ENCODE results near the gene CGREF1. TPM values are rescaled to one million over a fixed set of nuclear protein-coding genes. Genes with fewer than 3 reads are reported as not detected.
A peak's percentile ranks its signal among the peaks of the same experiment; 100 is the strongest.

The CGREF1 gene
- total and polyA plus RNA-seq, 4 donors: 0.98 to 16.1 (median 11.7) TPM

- peaks cover 0 to 18% (median 14%) of the 10 kb centered on the region in 4 donors for H3K36me3 ChIP-seq (ENCODE audit: control insufficient read depth in 4 of 4, insufficient read depth in 3 of 4, low read depth in 1 of 4, low read length in 3 of 4)
- TF ChIP-seq RXRA (IDR thresholded peaks at IDR 0.05) (peak in 1 of 2 donors; percentile 19), ZBTB33 (IDR thresholded peaks at IDR 0.05) (no peak), NR2F2 (IDR thresholded peaks at IDR 0.05) (peak; percentile 49), RAD21 (IDR thresholded peaks at IDR 0.05) (peak in 1 of 2 donors; percentile 2)
- peaks cover 0 to 20% (median 9%) of the 10 kb centered on the region in 4 donors for H3K4me1 ChIP-seq (ENCODE audit: control insufficient read depth in 4 of 4, insufficient read depth in 4 of 4, low read length in 3 of 4)
- H3K27me3 ChIP-seq (ENCODE audit: control insufficient read depth in 4 of 4, insufficient read depth in 4 of 4, low read length in 3 of 4): no peaks in the 10 kb centered on the region
- no peak for DNase-seq (ENCODE audit: low spot score)
- H3K9me3 ChIP-seq (ENCODE audit: control insufficient read depth in 4 of 4, low read length in 3 of 4): no peaks in the 10 kb centered on the region
- peak overlapping the region in 1 of 2 donors; percentile 7 for H3K27ac ChIP-seq (ENCODE audit: low read depth in 1 of 2, low read length in 2 of 2)
- no peak overlapping the region for H3K9ac ChIP-seq (ENCODE audit: low read depth in 1 of 2, low read length in 2 of 2)
- WGBS: 73% methylated on average over 15 of the region's 15 CpGs
- H3K4me3 ChIP-seq (ENCODE audit: low read depth in 1 of 3, low read length in 3 of 3): no peak overlapping the region
Measured at GRCh38 chr2:27059141-27059820, 59.6 kb downstream of the CGREF1 start.

DNA sequence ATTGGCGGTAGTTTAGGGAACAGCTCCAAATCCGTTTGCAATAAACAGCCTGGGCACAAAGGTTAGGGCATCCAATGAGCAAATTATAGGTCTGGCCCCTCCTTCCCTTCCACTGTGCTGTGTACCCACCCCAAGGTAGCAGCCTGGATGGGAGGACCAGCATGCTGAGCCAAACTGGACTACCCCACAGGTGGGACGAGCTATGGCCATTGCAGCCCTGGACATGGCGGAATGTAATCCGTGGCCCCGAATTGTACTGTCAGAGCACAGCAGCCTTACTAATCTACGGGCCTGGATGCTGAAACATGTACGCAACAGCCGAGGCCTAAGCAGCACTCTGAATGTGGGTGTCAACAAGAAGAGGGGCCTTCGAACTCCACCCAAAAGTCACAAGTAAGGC, 60.7 kb downstream of the CGREF1 start:
- Histone ChIP-seq H3K9me3 (ENCODE audit: control insufficient read depth in 4 of 4, low read length in 3 of 4) (no peaks in the 10 kb centered on the region), H3K4me3 (ENCODE audit: low read depth in 1 of 3, low read length in 3 of 3) (no peak overlapping the region), H3K27me3 (ENCODE audit: control insufficient read depth in 4 of 4, insufficient read depth in 4 of 4, low read length in 3 of 4) (no peaks in the 10 kb centered on the region), H3K9ac (ENCODE audit: low read depth in 1 of 2, low read length in 2 of 2) (no peak overlapping the region), H3K27ac (ENCODE audit: low read depth in 1 of 2, low read length in 2 of 2) (no peak overlapping the region), H3K36me3 (ENCODE audit: control insufficient read depth in 4 of 4, insufficient read depth in 3 of 4, low read depth in 1 of 4, low read length in 3 of 4) (peaks cover 0 to 18% (median 16%) of the 10 kb centered on the region in 4 donors), H3K4me1 (ENCODE audit: control insufficient read depth in 4 of 4, insufficient read depth in 4 of 4, low read length in 3 of 4) (peaks cover 0 to 20% (median 9%) of the 10 kb centered on the region in 4 donors)
- WGBS: 94% methylated on average over 10 of the region's 10 CpGs
- TF ChIP-seq ZBTB33 (IDR thresholded peaks at IDR 0.05) (no peak), HNF4A (conservative IDR thresholded peaks at IDR 0.05) (no peak)
- no peak for DNase-seq (ENCODE audit: low spot score)

DNA sequence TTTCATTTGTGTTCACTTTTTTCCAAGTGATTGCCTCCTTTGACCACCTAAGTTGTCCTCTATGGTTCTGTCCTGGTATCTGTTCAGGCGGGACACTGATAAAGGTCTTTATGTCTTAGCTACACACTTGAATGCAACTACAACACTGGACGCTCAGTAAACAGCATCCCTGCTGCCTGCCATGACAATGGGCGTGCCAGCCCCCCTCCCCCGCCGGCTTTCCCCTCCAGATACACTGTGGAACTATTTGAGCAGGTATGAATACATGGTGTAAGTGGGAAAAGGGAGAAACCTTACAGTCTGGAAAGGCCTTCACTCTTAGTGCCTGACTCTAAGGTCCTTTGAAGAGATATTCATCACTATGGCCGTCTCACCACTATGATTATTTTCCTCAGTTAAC, 61.7 kb downstream of the CGREF1 start:
- no peak overlapping the region for H3K27ac ChIP-seq (ENCODE audit: low read depth in 1 of 2, low read length in 2 of 2)
- H3K9ac ChIP-seq (ENCODE audit: low read depth in 1 of 2, low read length in 2 of 2): no peak overlapping the region
- no peaks in the 10 kb centered on the region for H3K9me3 ChIP-seq (ENCODE audit: control insufficient read depth in 4 of 4, low read length in 3 of 4)
- 93% methylated on average over 6 of the region's 6 CpGs for WGBS
- peaks cover 0 to 18% (median 16%) of the 10 kb centered on the region in 4 donors for H3K36me3 ChIP-seq (ENCODE audit: control insufficient read depth in 4 of 4, insufficient read depth in 3 of 4, low read depth in 1 of 4, low read length in 3 of 4)
- no peaks in the 10 kb centered on the region for H3K27me3 ChIP-seq (ENCODE audit: control insufficient read depth in 4 of 4, insufficient read depth in 4 of 4, low read length in 3 of 4)
- no peak overlapping the region for H3K4me3 ChIP-seq (ENCODE audit: low read depth in 1 of 3, low read length in 3 of 3)
- DNase-seq (ENCODE audit: low spot score): no peak
- H3K4me1 ChIP-seq (ENCODE audit: control insufficient read depth in 4 of 4, insufficient read depth in 4 of 4, low read length in 3 of 4): peaks cover 0 to 21% (median 11%) of the 10 kb centered on the region in 4 donors
- no peak for TF ChIP-seq SP1 (IDR thresholded peaks at IDR 0.05)
- no peak for TF ChIP-seq FOXA2 (IDR thresholded peaks at IDR 0.05)
- TF ChIP-seq HNF4A (conservative IDR thresholded peaks at IDR 0.05): no peak
- no peak for TF ChIP-seq MAX (IDR thresholded peaks at IDR 0.05)
- TF ChIP-seq REST (IDR thresholded peaks at IDR 0.05): no peak
- no peak for TF ChIP-seq RAD21 (IDR thresholded peaks at IDR 0.05)
- no peak for TF ChIP-seq YY1 (IDR thresholded peaks at IDR 0.05)
- no peak for TF ChIP-seq TAF1 (conservative IDR thresholded peaks at IDR 0.05)
- TF ChIP-seq GABPA (IDR thresholded peaks at IDR 0.05 in 1 of 2, conservative IDR thresholded peaks at IDR 0.05 in 1 of 2): no peak
- no peak for TF ChIP-seq FOXA1 (IDR thresholded peaks at IDR 0.05)
- TF ChIP-seq EGR1 (IDR thresholded peaks at IDR 0.05; ENCODE audit: low read depth in 2 of 2): no peak
- TF ChIP-seq, protein P1, sequence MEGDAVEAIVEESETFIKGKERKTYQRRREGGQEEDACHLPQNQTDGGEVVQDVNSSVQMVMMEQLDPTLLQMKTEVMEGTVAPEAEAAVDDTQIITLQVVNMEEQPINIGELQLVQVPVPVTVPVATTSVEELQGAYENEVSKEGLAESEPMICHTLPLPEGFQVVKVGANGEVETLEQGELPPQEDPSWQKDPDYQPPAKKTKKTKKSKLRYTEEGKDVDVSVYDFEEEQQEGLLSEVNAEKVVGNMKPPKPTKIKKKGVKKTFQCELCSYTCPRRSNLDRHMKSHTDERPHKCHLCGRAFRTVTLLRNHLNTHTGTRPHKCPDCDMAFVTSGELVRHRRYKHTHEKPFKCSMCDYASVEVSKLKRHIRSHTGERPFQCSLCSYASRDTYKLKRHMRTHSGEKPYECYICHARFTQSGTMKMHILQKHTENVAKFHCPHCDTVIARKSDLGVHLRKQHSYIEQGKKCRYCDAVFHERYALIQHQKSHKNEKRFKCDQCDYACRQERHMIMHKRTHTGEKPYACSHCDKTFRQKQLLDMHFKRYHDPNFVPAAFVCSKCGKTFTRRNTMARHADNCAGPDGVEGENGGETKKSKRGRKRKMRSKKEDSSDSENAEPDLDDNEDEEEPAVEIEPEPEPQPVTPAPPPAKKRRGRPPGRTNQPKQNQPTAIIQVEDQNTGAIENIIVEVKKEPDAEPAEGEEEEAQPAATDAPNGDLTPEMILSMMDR (IDR thresholded peaks at IDR 0.05; ENCODE audit: low read depth, low read length, missing input control): no peak
